Endometrial microvascular endothelial cells (primary cell): ENCODE data around the gene FKBP5. TPM values are rescaled to one million over a fixed set of nuclear protein-coding genes. Genes with fewer than 3 reads are reported as not detected.
"Not testable (repeated sequence)": the region's sequence is repeated elsewhere in the genome, so short reads cannot be mapped to it uniquely, and the experiment has no call there.

Experiments
- in situ Hi-C: cut with HindIII; loops from 2 replicates; pipeline ENCODE4 v1.10.0; 2017; ENCODE audit warnings: low sequenced_read_pairs, low pct_unique_long_range_greater_than_20kb; ENCODE audit errors: inconsistent ontology term
- total RNA-seq: library from RNA; depleted of rRNA; stranded (reverse); fragments of >200 nt; gene quantifications from one replicate; pipeline ENCODE4 v1.2.3, GENCODE V29; 2015; ENCODE audit errors: inconsistent ontology term

The FKBP5 gene
- total RNA-seq, 1 donor from 2014 or later: 67.3 TPM

DNA sequence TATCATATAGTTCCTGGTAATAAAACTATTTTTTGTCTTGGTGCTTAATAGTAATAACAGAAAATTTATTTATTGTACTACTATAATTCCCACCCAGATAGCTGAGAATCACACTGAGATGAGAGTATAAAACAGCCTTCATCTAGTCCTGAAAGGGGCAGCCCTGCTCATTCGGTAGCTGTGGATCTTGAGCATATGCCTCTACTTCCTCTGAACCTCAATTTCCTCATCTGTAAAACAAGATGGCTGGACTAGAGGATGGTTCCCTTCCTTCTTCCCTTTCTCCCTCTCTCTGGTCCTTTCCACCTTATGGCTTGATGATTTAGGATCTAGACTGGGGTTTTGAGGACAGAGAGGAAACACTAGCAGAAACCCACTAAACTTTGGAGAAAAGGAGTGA is 15.0 kb downstream of the FKBP5 start:
- in situ Hi-C loops: no loop called here

DNA sequence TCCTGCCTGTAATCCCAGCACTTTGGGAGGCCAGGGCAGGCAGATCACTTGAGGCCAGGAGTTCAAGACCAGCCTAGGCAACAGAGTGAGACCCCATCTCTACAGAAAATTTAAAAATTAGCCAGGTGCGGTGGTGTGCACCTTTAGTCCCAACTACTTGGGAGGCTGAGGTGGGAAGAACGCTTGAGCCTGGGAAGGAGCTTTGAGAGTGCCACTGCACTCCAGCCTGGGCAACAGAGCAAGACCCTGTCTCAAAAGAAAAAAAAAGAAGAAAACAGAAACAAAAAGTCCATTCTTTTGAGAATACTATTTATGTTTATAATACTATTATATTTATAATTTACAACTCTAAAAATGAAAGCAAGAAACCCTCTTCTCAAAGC is 15.4 kb downstream of the FKBP5 start:
- in situ Hi-C loops: not testable (repeated sequence)

DNA sequence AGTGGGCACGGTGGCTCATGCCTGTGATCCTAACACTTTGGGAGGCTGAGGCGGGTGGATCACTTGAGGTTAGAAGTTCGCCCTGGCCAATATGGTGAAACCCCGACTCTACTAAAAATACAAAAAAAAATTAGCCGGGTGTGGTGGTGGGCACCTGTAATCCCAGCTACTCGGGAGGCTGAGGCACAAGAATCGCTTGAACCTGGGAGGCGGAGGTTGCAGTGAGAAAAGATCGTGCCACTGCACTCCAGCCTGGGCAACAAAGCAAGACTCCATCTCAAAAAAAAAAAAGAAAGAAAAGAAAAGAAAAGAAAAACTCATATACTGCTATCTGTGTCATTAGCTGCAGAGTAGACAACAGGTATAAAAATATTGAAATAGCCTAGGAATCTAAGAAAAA is 18.3 kb downstream of the FKBP5 start:
- in situ Hi-C loops: not testable (repeated sequence)

DNA sequence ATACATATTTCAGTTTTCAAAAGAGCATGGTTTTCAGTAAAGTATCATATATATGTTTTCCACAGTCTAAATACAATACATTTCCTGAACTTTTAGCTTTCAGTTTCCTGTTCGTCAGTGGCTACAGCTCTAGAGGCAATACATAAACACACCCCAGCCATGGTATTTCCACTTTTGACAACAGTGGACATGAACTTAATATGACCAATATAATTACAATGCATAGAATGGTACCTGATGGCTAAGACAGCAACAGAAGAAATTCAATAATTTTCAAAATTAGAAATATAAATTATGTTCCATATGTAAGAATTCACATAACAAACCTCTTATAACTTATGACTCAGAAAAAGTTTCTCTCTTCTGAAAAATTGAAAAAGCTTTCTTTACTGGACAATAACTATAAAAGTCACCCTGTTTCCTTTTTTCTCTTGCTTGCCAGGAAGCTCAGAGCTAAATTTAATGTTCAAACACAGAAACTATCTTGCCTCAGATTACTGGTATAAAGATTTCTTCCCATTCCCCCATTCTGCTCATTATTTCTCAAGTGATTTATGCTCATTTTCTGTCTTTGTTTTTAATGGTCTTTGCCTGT is 19.2 kb downstream of the FKBP5 start:
- in situ Hi-C loops: no loop called here

DNA sequence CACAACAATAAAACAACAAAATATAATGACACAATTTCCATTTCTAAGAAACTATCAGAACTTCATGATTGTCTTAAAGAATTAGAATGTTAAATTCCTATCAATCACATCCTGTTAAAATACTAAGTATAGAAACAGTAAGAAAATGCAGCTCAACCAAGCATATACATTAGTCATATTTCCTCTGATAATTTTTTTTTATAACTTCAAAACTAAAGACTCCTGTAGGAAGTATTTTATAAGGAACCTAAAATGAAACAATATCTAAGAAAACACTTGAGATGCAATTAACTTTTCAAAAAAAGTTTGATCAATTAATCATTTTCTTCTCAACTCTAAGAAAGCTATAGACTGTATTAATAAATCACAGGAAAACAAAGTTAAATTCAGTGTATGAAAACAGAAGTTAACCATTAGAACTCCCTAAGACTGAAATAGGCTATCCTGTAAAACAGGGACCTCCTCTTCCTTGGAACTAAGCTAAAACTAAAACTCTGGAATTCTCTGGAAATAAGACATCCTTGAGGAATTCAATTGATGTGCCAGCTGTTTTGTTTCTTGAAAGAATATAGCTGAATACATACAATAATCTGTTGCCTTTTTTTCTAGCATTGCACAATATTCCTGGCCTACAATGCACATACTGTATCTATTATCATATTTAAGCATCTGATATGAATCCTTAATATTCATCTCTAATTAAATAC is 19.8 kb downstream of the FKBP5 start:
- in situ Hi-C loops: no loop called here

DNA sequence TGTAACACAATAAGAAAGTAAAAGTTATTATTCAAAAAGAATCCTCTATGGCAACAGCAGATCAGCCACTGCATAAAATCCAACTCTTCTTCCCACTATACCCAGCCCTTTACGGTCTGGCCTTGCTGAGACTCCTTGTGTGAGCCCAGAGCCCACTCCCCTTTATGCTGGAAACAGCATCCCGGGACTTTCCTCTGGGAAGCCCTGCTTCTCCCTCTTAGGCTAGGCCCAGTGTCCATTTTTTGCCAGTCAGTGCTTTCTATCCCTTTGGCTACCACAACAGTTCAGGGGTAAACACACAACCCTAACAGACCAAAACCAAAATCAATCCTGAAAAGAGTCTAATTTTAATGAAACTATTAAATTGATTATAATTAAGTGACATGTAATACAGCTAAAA is 20.6 kb downstream of the FKBP5 start:
- in situ Hi-C loops: no loop called here

DNA sequence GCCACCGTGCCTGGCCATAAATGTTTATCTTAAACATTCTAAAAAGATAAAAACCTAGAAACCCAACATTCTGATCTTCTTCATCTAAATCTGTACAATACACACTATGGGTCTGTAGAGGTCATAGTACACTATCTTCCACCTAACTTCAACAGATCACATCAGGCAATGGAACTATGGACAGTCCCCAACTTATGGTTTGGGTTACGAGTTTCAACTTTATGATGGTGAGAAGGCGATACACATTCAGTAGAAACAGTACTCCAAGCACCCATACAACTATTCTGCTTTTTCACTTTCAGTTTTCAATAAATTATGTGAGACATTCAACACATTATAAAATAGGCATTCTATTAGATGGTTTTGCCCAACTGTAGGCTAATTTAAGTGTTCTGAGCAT is 23.1 kb downstream of the FKBP5 start:
- in situ Hi-C loops: no loop called here

DNA sequence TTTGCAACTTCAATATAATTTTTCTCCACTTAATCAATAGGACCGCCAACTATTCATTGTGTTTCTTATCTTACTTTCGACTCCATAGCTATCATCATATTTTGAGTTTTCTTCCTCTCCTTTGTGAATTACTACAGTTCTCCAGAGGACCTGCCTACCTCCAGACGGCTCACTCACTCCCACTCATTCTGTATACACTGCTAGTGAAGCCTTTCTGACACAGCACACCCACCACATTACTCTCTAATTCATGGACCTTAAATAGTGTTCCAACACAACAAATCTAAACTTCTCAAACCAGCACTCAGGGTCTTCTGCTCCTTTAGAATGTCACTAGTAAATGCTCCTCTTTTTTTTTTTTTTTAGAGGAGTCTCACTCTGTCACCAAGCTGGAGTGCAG is 23.8 kb downstream of the FKBP5 start:
- in situ Hi-C loops: no loop called here

DNA sequence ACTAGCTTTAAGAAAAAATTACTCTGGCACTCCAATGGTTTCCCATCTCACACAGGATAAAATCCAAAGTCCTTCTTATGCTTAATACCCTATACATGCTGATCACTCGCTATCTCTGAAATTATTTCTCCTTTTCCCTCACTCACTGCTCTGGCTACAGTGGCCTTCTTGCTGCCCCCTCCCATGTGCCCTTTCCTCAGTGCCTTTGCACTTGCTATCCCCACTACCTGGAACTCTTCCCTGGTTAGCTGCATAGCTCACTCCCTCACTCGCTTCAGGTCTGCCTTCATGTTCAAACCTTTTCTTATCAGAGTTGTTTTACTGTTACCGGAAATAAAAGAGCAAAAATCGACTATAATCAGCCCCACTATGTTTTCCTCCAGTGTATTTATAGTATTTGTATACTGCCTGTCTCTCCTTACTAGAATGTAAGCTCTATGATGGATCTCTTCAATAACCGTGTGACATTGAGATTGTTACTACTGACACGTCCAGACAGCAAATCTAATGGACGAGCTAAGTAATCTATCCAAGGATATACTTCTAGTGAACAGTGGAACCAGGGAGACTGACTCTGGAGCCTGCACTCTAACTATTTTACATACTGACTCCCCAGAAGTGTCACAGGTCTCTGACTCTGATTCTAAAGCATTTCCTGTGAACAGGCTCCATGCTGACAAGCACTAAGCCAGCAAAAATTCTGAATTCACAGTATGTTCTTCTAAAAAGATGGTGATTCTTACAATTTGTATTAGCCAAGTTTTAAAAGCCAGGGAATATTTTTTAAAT is 25.1 kb downstream of the FKBP5 start:
- in situ Hi-C loops: no loop called here

DNA sequence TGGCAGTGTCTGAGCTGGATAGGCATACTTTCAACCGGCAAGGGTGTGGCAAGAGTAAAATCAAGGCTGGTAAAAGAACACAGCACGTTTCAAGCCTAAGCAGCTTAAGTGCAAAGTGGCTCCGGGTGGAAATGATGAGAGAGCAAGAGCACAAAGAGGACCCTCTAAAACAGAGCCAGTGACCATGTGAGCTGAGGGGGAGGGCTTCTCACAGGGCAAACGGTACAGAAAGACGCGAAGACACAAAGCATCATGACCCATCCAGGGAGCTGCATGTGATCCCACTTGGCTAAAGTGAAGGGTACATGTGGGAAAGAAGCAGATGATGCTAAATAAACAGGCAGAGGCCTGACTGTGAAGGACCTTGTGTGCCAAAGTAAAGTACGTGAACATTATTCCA is 25.7 kb downstream of the FKBP5 start:
- in situ Hi-C loops: no loop called here

DNA sequence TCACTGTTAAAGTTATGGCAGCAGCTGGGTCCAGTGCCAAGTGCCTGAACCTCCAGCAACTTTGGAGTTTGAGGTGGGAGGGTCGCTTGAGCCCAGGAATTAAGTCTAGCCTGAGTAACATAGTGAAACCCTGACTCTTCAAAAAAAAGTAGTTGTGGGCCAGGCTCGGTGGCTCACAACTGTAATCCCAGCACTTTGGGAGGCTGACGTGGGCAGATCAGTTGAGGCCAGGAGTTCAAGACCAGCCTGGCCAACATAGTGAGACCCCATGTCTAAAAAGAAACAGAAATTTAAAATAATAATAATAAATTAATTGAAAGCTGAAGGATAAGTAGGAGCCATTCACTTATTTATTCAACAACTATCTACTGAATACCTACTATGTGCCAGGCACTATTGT is 33.8 kb downstream of the FKBP5 start:
- in situ Hi-C loops: no loop called here

DNA sequence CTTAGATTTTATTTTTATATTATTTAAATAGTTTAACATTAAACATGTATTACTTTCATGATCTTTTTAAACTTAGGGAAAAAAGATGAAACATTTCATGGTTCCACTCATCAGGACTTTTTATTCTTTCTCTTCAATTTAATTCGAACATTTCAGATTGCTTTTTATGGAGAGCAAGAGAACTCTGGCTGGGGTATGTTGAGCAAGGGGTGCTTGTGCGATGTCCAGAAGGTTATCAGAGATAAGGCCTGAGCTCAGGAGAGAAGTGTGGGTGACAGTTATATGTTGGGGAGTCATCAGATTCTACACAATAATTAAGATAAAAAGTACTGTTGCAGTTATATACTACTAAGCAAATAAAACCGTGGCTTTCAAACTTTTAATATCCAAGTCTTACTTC is 37.5 kb downstream of the FKBP5 start:
- in situ Hi-C loops: no loop called here

DNA sequence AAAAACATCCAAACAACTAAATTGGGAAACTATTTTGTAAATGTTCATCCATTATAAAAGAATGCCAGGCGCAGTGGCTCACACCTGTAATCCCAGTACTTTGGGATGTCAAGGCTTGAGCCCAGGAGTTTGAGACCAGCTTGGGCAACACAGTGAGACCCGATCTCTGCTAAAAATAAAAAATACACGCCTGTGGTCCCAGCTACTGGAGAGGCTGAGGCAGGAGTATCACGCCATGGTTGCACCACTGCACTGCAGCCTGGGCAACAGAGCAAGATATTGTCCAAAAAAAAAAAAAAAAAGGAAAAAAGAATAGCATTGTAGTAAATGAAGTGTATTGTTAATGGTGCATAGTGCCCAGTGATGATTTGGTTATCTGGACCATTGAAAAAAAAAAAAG is 38.7 kb downstream of the FKBP5 start:
- in situ Hi-C loops: no loop called here

DNA sequence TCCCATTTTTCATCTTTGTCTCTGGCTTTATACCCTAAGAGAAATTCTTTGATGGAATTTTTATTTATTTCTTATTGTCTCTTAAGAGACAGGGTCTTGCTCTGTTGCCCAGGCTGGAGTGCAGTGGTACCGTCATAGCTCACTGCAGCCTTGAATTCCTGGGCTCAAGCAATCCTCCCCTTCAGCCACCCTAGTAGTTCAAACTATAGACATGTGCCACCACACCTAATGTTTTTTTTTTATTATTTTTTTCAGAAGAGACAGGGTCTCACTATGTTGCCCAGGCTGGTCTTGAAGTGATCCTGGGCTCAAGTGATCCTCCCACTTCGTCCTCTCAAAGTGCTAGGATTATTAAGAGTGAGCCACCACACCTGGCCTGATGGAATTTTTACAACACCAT is 40.5 kb downstream of the FKBP5 start:
- in situ Hi-C loops: no loop called here

DNA sequence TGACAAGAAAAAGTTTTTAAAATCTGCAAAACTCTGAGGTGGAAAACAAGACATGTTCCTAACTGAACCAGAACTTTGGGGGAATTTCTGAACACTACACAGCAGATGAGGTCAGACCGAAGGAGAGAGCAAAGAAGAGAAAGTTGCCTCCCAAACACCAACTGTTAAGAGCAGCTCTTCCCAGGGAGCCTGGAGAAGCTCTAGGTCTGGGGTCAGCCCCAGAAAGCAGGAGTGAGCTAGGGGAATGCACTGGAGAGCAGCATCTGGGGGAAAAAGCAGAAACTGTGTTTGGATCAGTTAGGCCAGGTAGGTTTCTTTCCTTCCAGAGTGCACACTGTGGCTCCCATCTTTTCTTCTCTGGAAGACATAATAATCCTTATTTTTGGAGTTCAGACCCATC is 41.3 kb downstream of the FKBP5 start:
- in situ Hi-C loops: no loop called here

DNA sequence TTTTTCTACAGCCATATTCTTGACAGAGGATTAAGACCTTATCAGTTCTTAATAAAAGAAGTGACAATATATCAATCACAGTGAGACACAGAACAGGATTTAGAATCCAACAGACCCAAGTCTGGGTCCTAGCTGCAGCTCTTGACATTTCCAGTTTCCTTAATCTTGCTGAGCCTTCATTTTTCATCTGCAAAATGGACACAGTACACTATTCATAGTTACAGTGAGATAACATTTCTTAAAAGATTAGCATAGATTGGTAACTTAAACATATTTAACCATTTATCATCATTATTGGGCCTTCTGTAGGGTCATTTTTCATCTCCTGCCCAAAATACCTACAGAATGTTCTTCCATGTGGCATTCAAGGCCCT is 45.6 kb downstream of the FKBP5 start:
- in situ Hi-C loops: no loop called here

DNA sequence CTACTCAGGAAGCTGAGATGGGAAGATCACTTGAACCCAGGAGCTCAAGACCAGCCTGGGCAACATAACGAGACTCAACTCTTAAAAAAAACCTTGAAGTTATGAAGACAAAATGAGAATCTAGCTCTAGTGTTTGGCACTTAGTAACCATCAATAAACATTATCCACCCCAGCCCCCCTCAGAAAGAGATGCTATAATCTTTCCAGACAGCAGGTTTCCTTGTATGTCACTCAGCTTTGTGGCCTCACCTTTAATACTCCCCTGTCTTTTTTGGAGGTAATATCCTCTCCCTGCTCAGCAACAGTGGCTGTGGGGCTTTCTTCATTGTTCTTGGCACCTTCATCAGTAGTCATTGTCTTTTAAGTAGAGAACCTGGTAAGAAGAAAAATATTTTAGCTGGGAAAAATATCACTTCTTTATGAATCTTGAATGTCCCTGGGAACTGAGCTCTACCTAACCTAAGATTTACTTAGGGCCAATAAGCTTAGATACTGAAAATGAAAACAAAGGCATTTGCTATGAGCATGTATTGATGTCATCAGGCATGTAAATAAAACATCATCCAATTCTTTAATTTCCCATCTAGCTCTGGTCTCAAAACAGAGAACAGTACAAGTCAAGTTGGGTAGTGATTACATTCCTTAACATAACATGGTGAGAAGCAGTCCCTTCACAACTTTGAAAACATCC is 46.1 kb downstream of the FKBP5 start:
- in situ Hi-C loops: no loop called here

DNA sequence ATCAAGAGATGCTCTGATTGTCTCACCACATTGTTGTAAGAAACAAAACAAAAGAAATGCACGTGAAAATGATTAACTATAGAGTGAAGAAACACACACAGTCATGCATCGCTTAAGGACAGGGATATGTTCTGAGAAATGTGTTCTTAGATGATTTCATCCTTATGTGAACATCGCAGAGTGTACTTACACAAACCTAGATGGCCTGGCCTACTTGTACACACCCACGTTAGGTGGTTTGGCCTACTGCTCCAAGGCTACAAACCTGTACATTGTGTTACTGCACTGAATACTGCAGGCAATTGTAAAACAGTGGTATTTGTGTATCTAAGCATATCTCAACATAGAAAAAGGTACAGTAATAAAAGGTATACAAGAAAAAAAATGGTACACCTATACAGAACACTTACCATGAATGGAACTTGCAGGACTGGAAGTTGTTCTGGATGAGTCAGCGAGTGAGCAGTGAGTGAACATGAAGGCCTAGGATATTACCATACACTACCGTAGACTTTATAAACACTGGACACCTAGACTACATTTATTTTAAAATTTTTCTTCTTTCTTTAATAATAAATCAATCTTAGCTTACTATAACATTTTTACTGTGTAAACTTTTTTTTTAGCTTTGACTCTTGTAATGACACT is 48.6 kb downstream of the FKBP5 start:
- in situ Hi-C loops: no loop called here

DNA sequence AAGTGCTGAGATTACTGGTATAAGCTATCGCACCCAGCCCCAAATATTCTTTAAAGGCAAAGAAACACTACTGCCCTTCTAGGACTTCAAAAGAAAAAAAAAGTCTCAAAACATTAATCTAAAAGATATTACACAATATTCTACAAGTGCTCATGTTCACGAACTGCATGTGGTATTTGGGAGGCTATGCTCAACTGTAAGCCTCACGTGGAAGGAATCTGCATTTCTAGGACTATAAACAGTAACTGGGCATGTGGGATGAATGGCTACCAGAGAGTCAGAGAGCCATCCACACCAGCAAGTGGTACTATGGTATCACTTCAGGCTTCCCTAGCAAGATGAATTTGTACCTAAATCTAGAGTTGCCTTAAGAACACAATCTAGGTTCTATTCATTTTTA is 50.0 kb downstream of the FKBP5 start:
- in situ Hi-C loops: no loop called here
